Measurements from ENCODE around the gene TNFRSF8. TPM values are rescaled to one million over a fixed set of nuclear protein-coding genes. Genes with fewer than 3 reads are reported as not detected.

TNFRSF8 gene
- total and polyA plus RNA-seq, 2 donors (not counting 1 experiment from before 2014, with no cell fraction given) = 0.05 TPM; not detected in 1

DNA sequence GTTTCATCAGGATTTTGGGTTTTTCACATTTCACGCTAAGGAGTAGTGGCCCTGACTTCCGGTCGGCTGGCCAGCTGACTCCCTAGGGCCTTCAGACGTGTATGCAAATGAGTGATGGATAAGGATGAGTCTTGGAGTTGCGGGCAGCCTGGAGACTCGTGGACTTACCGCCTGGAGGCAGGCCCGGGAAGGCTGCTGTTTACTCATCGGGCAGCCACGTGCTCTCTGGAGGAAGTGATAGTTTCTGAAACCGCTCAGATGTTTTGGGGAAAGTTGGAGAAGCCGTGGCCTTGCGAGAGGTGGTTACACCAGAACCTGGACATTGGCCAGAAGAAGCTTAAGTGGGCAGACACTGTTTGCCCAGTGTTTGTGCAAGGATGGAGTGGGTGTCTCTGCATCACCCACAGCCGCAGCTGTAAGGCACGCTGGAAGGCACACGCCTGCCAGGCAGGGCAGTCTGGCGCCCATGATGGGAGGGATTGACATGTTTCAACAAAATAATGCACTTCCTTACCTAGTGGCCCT, 80.6 kb downstream of the TNFRSF8 start:
- peak overlapping the region; percentile 23 for H3K9ac ChIP-seq (ENCODE audit: insufficient read depth, low read length)
- no peaks in the 10 kb centered on the region for H3K79me2 ChIP-seq (ENCODE audit: control insufficient read depth, insufficient read depth, low read length)
- H2AFZ ChIP-seq (ENCODE audit: low read length) = peak overlapping the region; percentile 78
- H3K4me2 ChIP-seq (ENCODE audit: extremely low read depth, insufficient read depth, low read length) = peak overlapping the region; percentile 51
- peak; percentile 95 to 96 for DNase-seq (ENCODE audit: low read depth in 2 of 2)
- peak overlapping the region; percentile 91 for H3K27ac ChIP-seq (ENCODE audit: insufficient read depth, low read length)
- no peaks in the 10 kb centered on the region for H3K27me3 ChIP-seq (ENCODE audit: control insufficient read depth, insufficient read depth, low read length)
- peaks cover 22% of the 10 kb centered on the region for H3K4me1 ChIP-seq (ENCODE audit: control insufficient read depth, extremely low read depth, insufficient read depth, low read length)
- no peaks in the 10 kb centered on the region for H4K20me1 ChIP-seq (ENCODE audit: control insufficient read depth, extremely low read depth, insufficient read depth, low read length)
- H3K36me3 ChIP-seq (ENCODE audit: control insufficient read depth, insufficient read depth, low read length) = peaks cover 2% of the 10 kb centered on the region
- no peaks in the 10 kb centered on the region for H3K9me3 ChIP-seq (ENCODE audit: control insufficient read depth, insufficient read depth, low read depth, low read length)
- H3K4me3 ChIP-seq (replicated peaks in 1 of 4; ENCODE audit: control extremely low read depth in 1 of 4, insufficient read depth in 1 of 4, low read depth in 3 of 4, low read length in 4 of 4) = no peak overlapping the region
- TF ChIP-seq CTCF (conservative IDR thresholded peaks at IDR 0.05 in 1 of 2, IDR thresholded peaks at IDR 0.05 in 1 of 2; ENCODE audit: low read depth in 1 of 2, low read length in 2 of 2) (peak in 1 of 2 donors; percentile 26), EZH2 (IDR thresholded peaks at IDR 0.05; ENCODE audit: low read length, missing control alignments) (no peak)

DNA sequence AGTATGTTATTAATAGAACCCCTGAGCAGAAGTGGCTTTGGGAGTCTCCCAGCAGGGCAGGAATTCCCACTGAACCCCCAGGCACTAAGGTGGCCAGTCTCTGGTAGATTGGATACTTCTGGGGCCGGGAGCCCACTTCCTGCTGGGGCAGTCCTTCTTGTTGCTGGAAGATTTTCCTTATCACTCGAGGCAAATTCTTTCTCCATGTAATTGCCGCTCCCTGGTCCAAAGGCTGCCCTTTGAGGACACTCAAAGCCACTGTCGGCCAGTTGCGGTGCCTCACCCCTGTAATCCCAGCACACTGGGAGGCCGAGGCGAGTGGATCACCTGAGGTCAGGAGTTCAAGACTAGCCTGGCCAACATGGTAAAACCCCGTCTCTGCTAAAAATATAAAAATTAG, 81.1 kb downstream of the TNFRSF8 start:
- Histone ChIP-seq H3K36me3 (ENCODE audit: control insufficient read depth, insufficient read depth, low read length) (peaks cover 2% of the 10 kb centered on the region), H3K27me3 (ENCODE audit: control insufficient read depth, insufficient read depth, low read length) (no peaks in the 10 kb centered on the region), H3K27ac (ENCODE audit: insufficient read depth, low read length) (peak overlapping the region; percentile 91), H3K4me3 (replicated peaks in 1 of 4; ENCODE audit: control extremely low read depth in 1 of 4, insufficient read depth in 1 of 4, low read depth in 3 of 4, low read length in 4 of 4) (no peak overlapping the region), H3K79me2 (ENCODE audit: control insufficient read depth, insufficient read depth, low read length) (no peaks in the 10 kb centered on the region), H3K4me1 (ENCODE audit: control insufficient read depth, extremely low read depth, insufficient read depth, low read length) (peaks cover 22% of the 10 kb centered on the region), H2AFZ (ENCODE audit: low read length) (no peak overlapping the region), H4K20me1 (ENCODE audit: control insufficient read depth, extremely low read depth, insufficient read depth, low read length) (no peaks in the 10 kb centered on the region), H3K9ac (ENCODE audit: insufficient read depth, low read length) (peak overlapping the region; percentile 16), H3K9me3 (ENCODE audit: control insufficient read depth, insufficient read depth, low read depth, low read length) (no peaks in the 10 kb centered on the region), H3K4me2 (ENCODE audit: extremely low read depth, insufficient read depth, low read length) (peak overlapping the region; percentile 51)
- no peak for DNase-seq (ENCODE audit: low read depth in 2 of 2)
- TF ChIP-seq CTCF (conservative IDR thresholded peaks at IDR 0.05 in 1 of 2, IDR thresholded peaks at IDR 0.05 in 1 of 2; ENCODE audit: low read depth in 1 of 2, low read length in 2 of 2) (no peak), EZH2 (IDR thresholded peaks at IDR 0.05; ENCODE audit: low read length, missing control alignments) (no peak)

DNA sequence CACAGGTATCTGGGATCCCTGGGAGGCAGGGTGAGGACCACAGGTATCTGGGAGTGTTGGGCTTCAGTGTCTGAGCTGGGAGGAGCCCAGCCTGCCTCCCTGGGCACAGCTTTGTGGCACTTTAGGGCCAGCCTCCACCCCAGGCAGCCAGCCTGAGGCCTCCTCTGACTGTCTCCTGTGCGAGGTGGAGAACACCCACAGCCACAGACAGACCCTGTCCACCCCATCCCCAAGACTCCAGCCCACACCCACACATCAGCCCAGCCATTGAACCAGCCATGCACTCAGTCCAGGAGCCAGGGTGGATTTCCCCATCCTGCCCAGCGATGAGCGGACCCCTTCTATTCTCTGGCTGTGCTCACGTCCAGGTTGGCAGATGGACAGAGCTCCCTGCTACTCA, 81.9 kb downstream of the TNFRSF8 start:
- H3K4me1 ChIP-seq (ENCODE audit: control insufficient read depth, extremely low read depth, insufficient read depth, low read length) = peaks cover 22% of the 10 kb centered on the region
- no peak overlapping the region for H3K4me3 ChIP-seq (replicated peaks in 1 of 4; ENCODE audit: control extremely low read depth in 1 of 4, insufficient read depth in 1 of 4, low read depth in 3 of 4, low read length in 4 of 4)
- no peaks in the 10 kb centered on the region for H3K27me3 ChIP-seq (ENCODE audit: control insufficient read depth, insufficient read depth, low read length)
- TF ChIP-seq CTCF (conservative IDR thresholded peaks at IDR 0.05 in 1 of 2, IDR thresholded peaks at IDR 0.05 in 1 of 2; ENCODE audit: low read depth in 1 of 2, low read length in 2 of 2) (no peak), EZH2 (IDR thresholded peaks at IDR 0.05; ENCODE audit: low read length, missing control alignments) (no peak)
- H3K9ac ChIP-seq (ENCODE audit: insufficient read depth, low read length) = no peak overlapping the region
- DNase-seq (ENCODE audit: low read depth in 2 of 2) = no peak
- H3K79me2 ChIP-seq (ENCODE audit: control insufficient read depth, insufficient read depth, low read length) = no peaks in the 10 kb centered on the region
- H2AFZ ChIP-seq (ENCODE audit: low read length) = no peak overlapping the region
- H3K27ac ChIP-seq (ENCODE audit: insufficient read depth, low read length) = no peak overlapping the region
- H3K9me3 ChIP-seq (ENCODE audit: control insufficient read depth, insufficient read depth, low read depth, low read length) = no peaks in the 10 kb centered on the region
- peaks cover 2% of the 10 kb centered on the region for H3K36me3 ChIP-seq (ENCODE audit: control insufficient read depth, insufficient read depth, low read length)
- H4K20me1 ChIP-seq (ENCODE audit: control insufficient read depth, extremely low read depth, insufficient read depth, low read length) = no peaks in the 10 kb centered on the region
- no peak overlapping the region for H3K4me2 ChIP-seq (ENCODE audit: extremely low read depth, insufficient read depth, low read length)
